HAP-1 (cell line): ENCODE data around the gene KIAA1586.
A peak's percentile ranks its signal among the peaks of the same experiment; 100 is the strongest.
"Not testable (repeated sequence)": the region's sequence is repeated elsewhere in the genome, so short reads cannot be mapped to it uniquely, and the experiment has no call there.

ENCODE experiments used
- DNase-seq, 2 experiments: peaks; one replicate each; pipeline ENCODE4 v3.0.0-alpha.2; 2016 to 2020; ENCODE audit warnings: low spot score in 2 of 2
- H3K27me3 ChIP-seq: fragments of 250-450 bp; sonication (Bioruptor Pico); 2 replicates; pipeline ENCODE4 v1.5.1; 2020; ENCODE audit warnings: low read depth, mild to moderate bottlenecking, moderate library complexity
- H3K36me3 ChIP-seq: fragments of 250-450 bp; sonication (Bioruptor Pico); replicated peaks from 2 replicates; pipeline ENCODE4 v1.5.1; 2020; ENCODE audit warnings: mild to moderate bottlenecking
- H3K4me1 ChIP-seq: fragments of 250-450 bp; sonication (Bioruptor Pico); 2 replicates; pipeline ENCODE4 v1.5.1; 2020; ENCODE audit warnings: mild to moderate bottlenecking
- H3K4me3 ChIP-seq: fragments of 250-450 bp; sonication (Bioruptor Pico); 2 replicates; pipeline ENCODE4 v1.5.1; 2020; ENCODE audit warnings: mild to moderate bottlenecking, moderate library complexity
- H3K9me3 ChIP-seq: fragments of 250-450 bp; sonication (Bioruptor Pico); 2 replicates; pipeline ENCODE4 v1.5.1; 2020; ENCODE audit warnings: mild to moderate bottlenecking, moderate library complexity
- in situ Hi-C: fragments of 300-500 bp; cut with MboI; formaldehyde crosslinking; loops from 3 replicates; pipeline ENCODE4 v1.14.3; 2020; ENCODE audit warnings: low sequenced_read_pairs, inconsistent platforms, mixed read lengths

Gene KIAA1586

GRCh38 chr6:57046332-57047256 lies at the start of gene KIAA1586:
Gene KIAA1586, plus strand, starts transcription at chr6:57046693. Its CDS starts 63 bp downstream, at chr6:57046756.
- H3K4me1 ChIP-seq = peaks cover 17% of the 10 kb centered on the region
- peaks cover 25% of the 10 kb centered on the region for H3K36me3 ChIP-seq
- in situ Hi-C loops, H3K9me3 ChIP-seq, H3K27me3 ChIP-seq: not testable (repeated sequence)
- DNase-seq = peak; percentile 93 to 94
- peak within 1 kb of the TSS; percentile 51 for H3K4me3 ChIP-seq

GRCh38 chr6:56999049-56999448 lies 47.4 kb upstream of the KIAA1586 start:
- Histone ChIP-seq H3K4me3 (no peak overlapping the region), H3K36me3 (no peaks in the 10 kb centered on the region), H3K9me3 (no peaks in the 10 kb centered on the region), H3K4me1 (no peaks in the 10 kb centered on the region), H3K27me3 (0 out of 2 replicates have a peak, but pooled peaks cover 3% of the 10 kb centered on the region)
- in situ Hi-C loops = no loop called here
- DNase-seq = no peak

- H3K4me3 ChIP-seq, H3K9me3 ChIP-seq, H3K27me3 ChIP-seq, in situ Hi-C loops, DNase-seq, H3K4me1 ChIP-seq, H3K36me3 ChIP-seq: not testable (repeated sequence)
These were observed 46.7 kb upstream of the KIAA1586 start for GRCh38 chr6:56999748-57000147.

GRCh38 chr6:57002197-57002596 lies 44.3 kb upstream of the KIAA1586 start:
- DNase-seq = no peak
- H3K4me3 ChIP-seq = no peak overlapping the region
- no peaks in the 10 kb centered on the region for H3K36me3 ChIP-seq
- no peaks in the 10 kb centered on the region for H3K4me1 ChIP-seq
- 0 out of 2 replicates have a peak, but pooled peaks cover 3% of the 10 kb centered on the region for H3K27me3 ChIP-seq
- in situ Hi-C loops = no loop called here
- H3K9me3 ChIP-seq = no peaks in the 10 kb centered on the region

- Histone ChIP-seq H3K36me3 (no peaks in the 10 kb centered on the region), H3K4me3 (no peak overlapping the region), H3K4me1 (no peaks in the 10 kb centered on the region), H3K9me3 (no peaks in the 10 kb centered on the region), H3K27me3 (0 out of 2 replicates have a peak, but pooled peaks cover 3% of the 10 kb centered on the region)
- in situ Hi-C loops = no loop called here
- DNase-seq = no peak
These were observed 42.2 kb upstream of the KIAA1586 start for GRCh38 chr6:57004292-57004691.

GRCh38 chr6:57006101-57006500 lies 40.4 kb upstream of the KIAA1586 start:
- Histone ChIP-seq H3K27me3 (0 out of 2 replicates have a peak, but pooled peaks cover 3% of the 10 kb centered on the region), H3K36me3 (no peaks in the 10 kb centered on the region), H3K9me3 (no peaks in the 10 kb centered on the region), H3K4me1 (no peaks in the 10 kb centered on the region), H3K4me3 (no peak overlapping the region)
- in situ Hi-C loops = no loop called here
- DNase-seq = no peak

- in situ Hi-C loops = not testable (repeated sequence)
These were observed 38.4 kb upstream of the KIAA1586 start for GRCh38 chr6:57008069-57008468.

GRCh38 chr6:57013521-57013926 lies 33.0 kb upstream of the KIAA1586 start:
- DNase-seq = no peak
- Histone ChIP-seq H3K4me3 (no peak overlapping the region), H3K4me1 (no peaks in the 10 kb centered on the region), H3K36me3 (no peaks in the 10 kb centered on the region), H3K27me3 (no peaks in the 10 kb centered on the region), H3K9me3 (no peaks in the 10 kb centered on the region)
- in situ Hi-C loops = no loop called here

More at GRCh38 chr6:57008069-57008468, 38.4 kb upstream of the KIAA1586 start:
- not testable (repeated sequence) for H3K4me3 ChIP-seq, DNase-seq, H3K4me1 ChIP-seq, H3K36me3 ChIP-seq, H3K27me3 ChIP-seq, H3K9me3 ChIP-seq

GRCh38 chr6:57017069-57017468 lies 29.4 kb upstream of the KIAA1586 start:
- DNase-seq = no peak
- Histone ChIP-seq H3K36me3 (no peaks in the 10 kb centered on the region), H3K27me3 (no peaks in the 10 kb centered on the region), H3K4me3 (no peak overlapping the region), H3K9me3 (no peaks in the 10 kb centered on the region), H3K4me1 (no peaks in the 10 kb centered on the region)
- in situ Hi-C loops = no loop called here

- H3K9me3 ChIP-seq = no peaks in the 10 kb centered on the region
- in situ Hi-C loops = no loop called here
- H3K36me3 ChIP-seq = no peaks in the 10 kb centered on the region
- H3K4me1 ChIP-seq = no peaks in the 10 kb centered on the region
- DNase-seq = no peak
- no peaks in the 10 kb centered on the region for H3K27me3 ChIP-seq
- no peak overlapping the region for H3K4me3 ChIP-seq
These were observed 28.7 kb upstream of the KIAA1586 start for GRCh38 chr6:57017841-57018240.

GRCh38 chr6:57019434-57019833 lies 27.1 kb upstream of the KIAA1586 start:
- in situ Hi-C loops = no loop called here
- Histone ChIP-seq H3K4me1 (no peaks in the 10 kb centered on the region), H3K36me3 (no peaks in the 10 kb centered on the region), H3K27me3 (no peaks in the 10 kb centered on the region), H3K4me3 (no peak overlapping the region), H3K9me3 (no peaks in the 10 kb centered on the region)
- DNase-seq = no peak

GRCh38 chr6:57021086-57021720 lies 25.3 kb upstream of the KIAA1586 start:
- DNase-seq = peak in 1 of 2 experiments; percentile 82
- Histone ChIP-seq H3K4me3 (no peak overlapping the region), H3K9me3 (peaks cover 8% of the 10 kb centered on the region; the same call in 1 of the 2 replicates), H3K4me1 (no peaks in the 10 kb centered on the region), H3K27me3 (no peaks in the 10 kb centered on the region), H3K36me3 (no peaks in the 10 kb centered on the region)
- in situ Hi-C loops = no loop called here

- Histone ChIP-seq H3K36me3 (no peaks in the 10 kb centered on the region), H3K9me3 (peaks cover 8% of the 10 kb centered on the region; the same call in 1 of the 2 replicates), H3K27me3 (no peaks in the 10 kb centered on the region), H3K4me1 (no peaks in the 10 kb centered on the region), H3K4me3 (no peak overlapping the region)
- no peak for DNase-seq
- in situ Hi-C loops = no loop called here
These were observed 22.2 kb upstream of the KIAA1586 start for GRCh38 chr6:57024321-57024720.

GRCh38 chr6:57024775-57025174 lies 21.7 kb upstream of the KIAA1586 start:
- peaks cover 8% of the 10 kb centered on the region; the same call in 1 of the 2 replicates for H3K9me3 ChIP-seq
- no peaks in the 10 kb centered on the region for H3K36me3 ChIP-seq
- no peak for DNase-seq
- no peaks in the 10 kb centered on the region for H3K27me3 ChIP-seq
- no peaks in the 10 kb centered on the region for H3K4me1 ChIP-seq
- H3K4me3 ChIP-seq = no peak overlapping the region
- in situ Hi-C loops = no loop called here
